GM04504 (cell line): ENCODE data around the gene PTCHD1.

Experiments
- DNase-seq: peaks from one replicate; pipeline ENCODE4 v3.0.0-alpha.2; 2012; ENCODE audit warnings: low read depth

Gene PTCHD1

DNA sequence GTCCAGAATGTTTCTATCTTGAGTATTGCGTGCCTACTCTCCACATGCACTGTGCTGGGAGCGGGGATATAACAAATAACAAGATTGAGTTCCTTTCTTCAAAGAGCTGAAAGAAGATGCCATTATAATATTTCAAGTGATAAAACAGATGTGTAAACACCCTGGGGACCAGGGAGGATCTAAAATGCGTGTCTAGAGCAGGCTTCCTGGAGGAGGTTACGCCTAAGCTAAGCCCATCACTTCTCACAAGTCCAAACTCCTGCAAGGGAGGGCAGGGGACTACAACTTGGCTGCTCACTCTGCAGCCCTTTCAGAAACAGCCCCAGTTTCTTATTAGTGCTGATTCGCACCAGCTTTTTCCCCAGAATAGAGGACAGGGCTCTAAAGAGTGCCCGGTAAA lies 21.5 kb downstream of the PTCHD1 start:
- DNase-seq, result no peak

DNA sequence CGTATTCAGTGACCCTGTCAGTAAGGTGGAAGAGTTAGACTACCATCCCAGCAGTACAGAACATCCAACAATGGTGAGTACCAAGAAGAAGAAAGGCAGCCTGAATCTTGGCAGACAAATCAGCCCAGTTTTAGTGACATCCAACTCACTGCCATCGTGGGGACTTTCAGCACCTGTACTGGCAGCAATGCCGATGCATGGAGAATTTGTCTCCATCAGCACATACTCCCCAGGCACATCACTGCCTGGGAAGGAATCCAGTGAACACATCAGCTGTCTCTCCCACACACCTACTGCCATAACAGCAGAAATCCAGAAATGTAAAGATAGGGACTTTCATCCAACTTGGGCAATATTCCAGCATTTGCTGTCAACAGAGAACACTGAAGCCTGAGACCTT lies 29.8 kb downstream of the PTCHD1 start:
- no peak for DNase-seq

GRCh38 chrX:23365541-23365940 lies 30.9 kb downstream of the PTCHD1 start:
- DNase-seq, result no peak

GRCh38 chrX:23366914-23367313 lies 32.3 kb downstream of the PTCHD1 start:
- DNase-seq, result no peak

GRCh38 chrX:23369027-23369426 lies 34.4 kb downstream of the PTCHD1 start:
- DNase-seq, result no peak

GRCh38 chrX:23372220-23372902 lies 37.7 kb downstream of the PTCHD1 start:
- DNase-seq, result no peak

GRCh38 chrX:23373129-23373804 lies 38.6 kb downstream of the PTCHD1 start:
- peak; percentile 12 for DNase-seq

- DNase-seq, result no peak
These were observed 39.6 kb downstream of the PTCHD1 start for GRCh38 chrX:23374291-23374690.

- DNase-seq, result no peak
These were observed 41.9 kb downstream of the PTCHD1 start for GRCh38 chrX:23376581-23376980.

DNA sequence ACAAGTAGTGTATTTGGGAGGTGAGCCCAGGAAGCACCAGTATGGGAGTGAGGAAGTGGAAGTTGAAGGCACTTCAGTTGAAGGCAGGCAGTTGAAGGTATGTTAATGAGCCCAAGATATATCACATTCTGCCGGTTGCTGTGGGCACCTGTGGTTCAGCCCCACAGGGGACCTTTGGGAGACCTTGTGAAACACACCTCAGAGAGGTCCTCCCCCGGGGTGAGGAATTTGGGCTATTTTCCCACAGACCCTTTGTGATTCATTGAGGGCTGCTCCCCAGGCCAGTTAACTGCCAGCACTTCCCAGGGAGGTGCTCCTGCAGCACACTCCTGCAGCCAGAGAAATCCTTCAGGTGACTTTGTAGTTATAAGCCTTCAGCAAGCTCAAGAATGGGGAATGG lies 45.9 kb downstream of the PTCHD1 start:
- no peak for DNase-seq

DNA sequence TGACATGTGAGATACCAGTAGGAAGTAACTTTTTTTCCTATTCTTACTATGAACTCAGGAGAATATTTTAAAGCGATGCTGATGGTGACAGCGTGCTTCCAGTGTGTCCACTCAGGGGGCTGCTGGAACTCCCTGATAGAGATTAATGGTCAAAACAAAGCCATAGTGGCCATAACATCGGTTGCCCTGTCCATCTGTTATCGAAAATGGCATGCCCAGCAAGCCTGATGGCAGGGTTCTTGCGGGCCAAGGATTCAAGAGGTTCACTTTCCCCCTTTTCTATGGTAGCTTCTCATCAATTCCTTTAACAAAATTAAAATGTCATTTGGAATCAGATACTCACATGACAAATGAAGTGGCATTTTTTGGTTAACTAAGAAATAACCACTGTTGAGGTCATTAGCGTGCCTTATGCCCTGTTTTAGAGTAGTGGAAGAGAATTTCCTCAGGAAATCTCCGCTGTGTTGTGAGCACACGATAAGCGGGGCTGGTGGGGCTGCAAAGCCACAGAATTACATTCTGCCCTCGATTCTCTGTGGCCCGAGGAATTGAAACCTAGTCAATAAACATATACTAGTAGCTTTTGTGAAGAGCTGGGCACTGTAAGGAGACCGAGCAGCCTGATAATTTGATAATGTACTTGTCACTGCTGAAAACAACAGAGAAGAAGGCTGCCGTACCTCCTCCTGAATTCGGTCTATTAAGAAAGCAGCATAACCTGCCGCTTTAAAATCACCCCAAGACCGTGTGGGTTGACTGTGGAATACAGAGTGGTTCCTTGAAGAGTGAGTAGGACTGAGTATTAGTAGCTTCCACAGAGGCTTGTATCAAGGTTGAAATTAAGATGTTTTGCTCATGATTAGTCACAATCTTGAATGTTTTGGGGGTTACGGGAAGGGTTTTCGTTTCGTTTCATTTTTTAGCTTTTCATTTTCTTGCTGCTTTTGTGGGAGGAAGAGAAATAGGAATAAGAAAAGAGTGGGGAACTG lies 46.7 kb downstream of the PTCHD1 start:
- DNase-seq, result no peak

DNA sequence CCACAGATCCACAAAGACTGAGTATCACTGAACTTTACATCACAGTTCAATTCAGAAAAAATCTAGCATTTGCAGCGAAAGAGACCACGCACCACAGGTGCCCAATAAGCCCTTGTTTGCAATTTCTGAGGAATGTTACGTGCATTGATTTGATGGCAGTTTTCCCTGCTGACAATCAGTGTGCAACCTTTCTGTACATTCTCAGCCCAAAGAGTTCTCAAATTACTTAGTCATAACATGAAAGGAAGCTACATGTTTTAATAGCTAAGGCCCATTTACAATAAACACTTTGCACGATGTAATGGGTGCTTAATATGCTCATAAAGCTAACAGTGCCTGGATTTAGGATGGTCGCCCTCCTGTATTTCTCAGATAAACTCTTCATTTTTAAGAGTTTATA lies 47.9 kb downstream of the PTCHD1 start:
- no peak for DNase-seq

DNA sequence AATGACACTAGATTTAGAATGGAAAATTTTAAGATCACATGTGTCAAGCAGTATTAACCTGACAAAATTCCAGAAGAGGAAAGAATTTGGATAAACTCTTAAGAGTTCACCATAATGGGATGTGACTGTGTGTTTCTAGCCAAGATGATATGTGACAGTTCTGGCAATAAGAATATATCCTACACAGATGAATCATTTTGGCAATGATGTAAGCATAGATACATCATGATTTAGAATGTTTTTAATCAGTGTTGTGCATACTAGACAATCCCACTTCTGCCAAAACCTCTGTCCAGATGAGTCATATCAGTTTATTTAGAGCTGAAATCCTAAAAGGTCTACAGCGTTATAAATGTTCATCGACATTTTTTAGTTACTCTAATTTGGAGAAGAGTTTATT lies 48.8 kb downstream of the PTCHD1 start:
- no peak for DNase-seq

- no peak for DNase-seq
These were observed 50.6 kb downstream of the PTCHD1 start for GRCh38 chrX:23385242-23385641.

GRCh38 chrX:23386260-23386659 lies 51.6 kb downstream of the PTCHD1 start:
- DNase-seq, result no peak

DNA sequence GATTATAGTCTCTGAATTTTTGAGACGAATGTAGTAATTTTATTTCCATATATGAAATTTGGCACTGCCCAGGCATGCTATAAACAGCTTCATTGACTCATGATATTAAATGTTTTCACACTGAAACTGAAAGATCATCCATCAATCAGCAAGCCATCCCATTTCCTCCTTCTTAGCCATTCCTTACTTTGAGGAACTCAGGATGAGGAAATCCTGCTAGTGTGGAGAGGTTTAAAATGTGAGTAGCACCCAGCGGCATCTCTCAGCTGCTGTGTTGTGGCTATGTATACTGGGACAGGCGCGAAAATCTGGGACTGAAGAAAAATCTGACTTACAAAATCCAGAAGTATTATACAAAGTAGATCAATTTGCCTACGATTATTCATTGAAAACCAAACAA lies 52.1 kb downstream of the PTCHD1 start:
- no peak for DNase-seq

- no peak for DNase-seq
These were observed 53.0 kb downstream of the PTCHD1 start for GRCh38 chrX:23387550-23388184.

DNA sequence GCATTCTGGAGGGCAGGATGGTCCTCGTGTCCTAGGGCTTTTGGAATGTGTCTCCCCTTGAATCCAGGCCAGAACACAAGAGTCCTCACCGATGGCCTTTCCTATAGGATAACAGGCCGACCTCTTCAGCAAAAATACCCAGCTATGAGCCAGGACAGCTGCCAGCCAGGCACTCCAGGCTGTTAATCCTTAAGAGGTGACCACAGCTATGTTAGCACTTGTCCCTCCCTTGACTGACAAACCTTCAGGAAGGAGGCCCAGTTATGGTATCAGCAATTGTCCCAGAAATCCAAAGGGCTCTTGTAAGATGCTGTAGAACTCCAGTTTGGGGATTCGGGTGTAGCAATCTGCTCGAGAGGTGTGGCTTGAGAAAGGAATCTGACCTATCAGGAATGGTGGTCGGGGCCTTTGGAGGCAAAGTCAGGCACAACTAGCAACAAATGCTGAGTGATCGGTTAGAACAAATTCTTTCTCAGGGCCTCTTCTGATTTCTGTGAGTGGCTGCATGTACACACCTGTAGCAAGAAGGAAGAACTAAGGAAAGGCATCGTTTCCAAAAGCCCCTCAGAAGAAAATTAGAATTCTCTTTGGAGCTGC lies 54.6 kb downstream of the PTCHD1 start:
- no peak for DNase-seq

DNA sequence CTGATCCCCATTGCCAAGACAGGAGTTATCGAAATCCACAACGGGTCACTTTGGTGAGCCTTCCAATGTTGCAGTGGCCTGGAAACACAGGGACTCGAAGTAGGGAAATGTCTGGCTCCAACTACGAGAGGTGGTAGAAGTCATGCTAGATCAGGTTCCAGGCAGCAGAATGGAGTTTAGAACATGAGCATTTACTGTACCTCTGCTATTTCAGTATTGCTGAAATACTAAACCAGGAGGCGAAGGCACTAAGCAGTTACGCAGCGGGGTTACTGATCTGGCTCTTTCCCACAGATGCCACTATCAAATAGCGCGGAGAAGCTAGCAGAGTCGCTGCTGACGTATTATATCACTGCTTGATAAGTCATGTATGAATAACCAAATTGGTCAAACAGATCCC lies 56.3 kb downstream of the PTCHD1 start:
- DNase-seq, result no peak

GRCh38 chrX:23392195-23392594 lies 57.5 kb downstream of the PTCHD1 start:
- DNase-seq, result no peak

DNA sequence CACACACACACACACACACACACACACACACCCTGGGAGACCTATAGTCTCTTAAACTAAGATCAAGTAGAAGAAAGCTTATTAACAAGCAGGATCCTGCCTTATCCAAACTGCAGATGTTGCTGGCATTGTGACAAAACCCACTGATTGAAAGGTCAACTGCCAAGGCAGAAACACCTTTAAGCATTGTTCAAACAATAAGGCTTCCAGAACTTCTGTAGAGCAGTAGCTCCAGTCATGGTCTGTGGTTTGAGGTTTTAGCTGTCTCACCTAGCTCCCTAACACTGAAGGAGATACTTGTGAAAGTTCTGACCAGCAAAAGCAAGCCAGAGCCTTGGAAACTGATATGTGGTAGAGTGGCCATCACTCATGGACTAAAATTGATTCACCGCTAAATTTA lies 59.8 kb downstream of the PTCHD1 start:
- no peak for DNase-seq

- no peak for DNase-seq
These were observed 61.6 kb downstream of the PTCHD1 start for GRCh38 chrX:23396263-23396662.
